HCT116 (cell line): ENCODE results near the gene MED10. TPM values are rescaled to one million over a fixed set of nuclear protein-coding genes. Genes with fewer than 3 reads are reported as not detected.

Experiments
- ATAC-seq: fragments of 200-7000 bp; cut with Tn5 transposase; 2 replicates; pipeline ENCODE4 v1.9.1; 2020; ENCODE audit warnings: mild to moderate bottlenecking, moderate library complexity
- BruUV-seq: library from RNA; stranded (reverse); fragments of 400-500 nt; replicated peaks from 2 replicates; lab custom pipeline; 2021; lab: Mats Ljungman, UMichigan
- CTCF ChIA-PET: fragments of 300-600 bp; sonication (Branson Sonifier 250); formaldehyde crosslinking; loops from one replicate; lab custom pipeline; 2021; ENCODE audit warnings: antibody characterized with exemption; lab: Charles Lee
- POLR2A ChIA-PET: fragments of 300-600, 350-600 bp; sonication (Branson Sonifier 250); formaldehyde crosslinking; loops from one replicate; lab custom pipeline; 2021; ENCODE audit warnings: antibody characterized with exemption; lab: Charles Lee
- RAD21 ChIA-PET, 2 experiments: fragments of 300-600 bp; sonication (Branson Sonifier 250); formaldehyde crosslinking; loops; one replicate each; lab custom pipeline; 2023; ENCODE audit warnings: low total read pairs in 2 of 2; ENCODE audit not compliant: uncharacterized antibody in 2 of 2, unreplicated experiment in 2 of 2, low non-redundant PET in 1 of 2; lab: Charles Lee
- DNase-seq: peaks from one replicate; pipeline ENCODE4 v3.0.0-alpha.2; 2010; ENCODE audit warnings: low read depth, low spot score
- H2AFZ ChIP-seq: fragments of 200-600 bp; shearing (Covaris generic), sonication (generic); 2 replicates; pipeline ENCODE4 v1.6.1; 2017; ENCODE audit warnings: low read depth, mixed run types, mixed read lengths, antibody characterized with exemption, low read length; ENCODE audit not compliant: poor library complexity, severe bottlenecking
- H3K27ac ChIP-seq: 2 replicates; pipeline ENCODE4 v1.5.1; 2012; ENCODE audit warnings: low read depth, low read length
- H3K27me3 ChIP-seq: fragments of 200-600 bp; sonication (generic); 2 replicates; pipeline ENCODE4 v1.6.1; 2016; ENCODE audit warnings: mixed run types, low read length, mixed read lengths; ENCODE audit not compliant: insufficient read depth
- H3K36me3 ChIP-seq, 2 experiments: fragments of 200-500 bp in 1 of 2; fragments of 200-600 bp in 1 of 2; sonication (Bioruptor generic) in 1 of 2; sonication (generic) in 1 of 2; 2 replicates each; pipeline versions ENCODE4 v1.5.1 to v1.6.1; 2014 to 2016; ENCODE audit warnings: low read length in 2 of 2, inconsistent platforms in 1 of 2, mixed read lengths in 1 of 2, mixed run types in 1 of 2; ENCODE audit not compliant: insufficient read depth in 2 of 2, control insufficient read depth in 1 of 2
- H3K4me1 ChIP-seq, 2 experiments: fragments of 200-600 bp in 1 of 2; sonication (generic) in 1 of 2; 2 replicates each; pipeline versions ENCODE4 v1.5.1 to v1.6.1; 2012 to 2017; ENCODE audit warnings: low read length in 2 of 2, inconsistent platforms in 1 of 2, mild to moderate bottlenecking in 1 of 2, mixed read lengths in 1 of 2, mixed run types in 1 of 2, moderate library complexity in 1 of 2; ENCODE audit not compliant: insufficient read depth in 2 of 2, control insufficient read depth in 1 of 2
- H3K4me2 ChIP-seq: fragments of 200-600 bp; sonication (generic); 2 replicates; pipeline ENCODE4 v1.6.1; 2017; ENCODE audit warnings: mixed run types, low read length, mixed read lengths
- H3K4me3 ChIP-seq, 2 experiments: fragments of 200-600 bp in 1 of 2; sonication (generic) in 1 of 2; replicated peaks in 1 of 2; 2 replicates each; pipeline ENCODE4 v1.5.1; 2011 to 2016; ENCODE audit warnings: low read length in 2 of 2, control low read depth in 1 of 2, low read depth in 1 of 2, mild to moderate bottlenecking in 1 of 2, mixed read lengths in 1 of 2, mixed run types in 1 of 2
- H3K79me2 ChIP-seq: fragments of 200-600 bp; sonication (generic); 2 replicates; pipeline ENCODE4 v1.6.1; 2017; ENCODE audit warnings: mild to moderate bottlenecking, mixed run types, low read length, moderate library complexity, mixed read lengths; ENCODE audit not compliant: insufficient read depth
- H3K9ac ChIP-seq: fragments of 200-600 bp; sonication (generic); 2 replicates; pipeline ENCODE4 v1.6.1; 2016; ENCODE audit warnings: low read length, mixed read lengths
- H3K9me2 ChIP-seq: fragments of 200-600 bp; sonication (generic), shearing (Covaris generic); 2 replicates; pipeline ENCODE4 v1.6.1; 2017; ENCODE audit warnings: mixed run types, mild to moderate bottlenecking, moderate library complexity; ENCODE audit not compliant: insufficient read depth
- H3K9me3 ChIP-seq, 2 experiments: fragments of 200-500 bp in 1 of 2; fragments of 200-600 bp in 1 of 2; sonication (Bioruptor generic) in 1 of 2; sonication (generic) in 1 of 2; 2 replicates each; pipeline ENCODE4 v1.6.1; 2014 to 2017; ENCODE audit warnings: low read length in 2 of 2, mixed read lengths in 2 of 2, inconsistent platforms in 1 of 2, low read depth in 1 of 2, mild to moderate bottlenecking in 1 of 2, mixed run types in 1 of 2, moderate library complexity in 1 of 2; ENCODE audit not compliant: control insufficient read depth in 1 of 2, insufficient read depth in 1 of 2
- H4K20me1 ChIP-seq: fragments of 200-600 bp; sonication (generic), shearing (Covaris generic); 2 replicates; pipeline ENCODE4 v1.6.1; 2017; ENCODE audit warnings: mixed run types, mild to moderate bottlenecking, moderate library complexity; ENCODE audit not compliant: insufficient read depth
- CEBPB ChIP-seq: IDR thresholded peaks from 2 replicates; pipeline ENCODE4 v1.6.1; 2012; ENCODE audit warnings: low read depth
- EGR1 ChIP-seq: IDR thresholded peaks from 2 replicates; pipeline ENCODE4 v1.6.1; 2012; ENCODE audit warnings: low read depth
- ELF1 ChIP-seq: IDR thresholded peaks from 2 replicates; pipeline ENCODE4 v1.6.1; 2012; ENCODE audit warnings: low read depth, borderline replicate concordance
- EZH2phosphoT487 ChIP-seq: fragments of 200-600 bp; IDR thresholded peaks from 2 replicates; pipeline ENCODE4 v1.6.1; 2018; ENCODE audit warnings: antibody characterized with exemption, borderline replicate concordance
- JUND ChIP-seq: IDR thresholded peaks from 2 replicates; pipeline ENCODE4 v1.6.1; 2012
- POLR2A ChIP-seq: IDR thresholded peaks from 2 replicates; pipeline ENCODE4 v1.7.0; 2011; ENCODE audit warnings: borderline replicate concordance; ENCODE audit not compliant: insufficient read depth, insufficient read length; ENCODE audit errors: extremely low read depth
- ZBTB33 ChIP-seq: IDR thresholded peaks from 2 replicates; pipeline ENCODE4 v1.6.1; 2011; ENCODE audit warnings: mild to moderate bottlenecking, low read length, moderate library complexity; ENCODE audit not compliant: insufficient replicate concordance; ENCODE audit errors: extremely low read depth
- ZFX ChIP-seq: fragments of 450-650 bp; IDR thresholded peaks from 2 replicates; pipeline ENCODE4 v1.6.1; 2017
- ZNF274 ChIP-seq: fragments of 200-500 bp; sonication (Bioruptor generic); IDR thresholded peaks from 2 replicates; pipeline ENCODE4 v1.6.1; 2014; ENCODE audit warnings: mild to moderate bottlenecking, low read depth, low read length, inconsistent platforms
- intact Hi-C: fragments of 100-400 bp; cut with micrococcal nuclease; formaldehyde crosslinking; loops from 2 replicates; pipeline ENCODE4 v1.10.0; 2022
- total RNA-seq: library from RNA; stranded (reverse); gene quantifications from one replicate; pipeline ENCODE4 v1.2.1, GENCODE V29; 2021; ENCODE audit not compliant: unreplicated experiment

The MED10 gene
- total RNA-seq, 1 experiment from 2014 or later: 35.0 TPM

GRCh38 chr5:6379246-6379645 is 899 bp upstream of the MED10 start:
- H3K79me2 ChIP-seq: peaks cover 41% of the 10 kb centered on the region
- H3K4me1 ChIP-seq: peaks cover 9 to 14% of the 10 kb centered on the region in 2 experiments; a peak in 3 of 4 replicates
- H3K36me3 ChIP-seq: peaks cover 14 to 22% of the 10 kb centered on the region in 2 experiments; a peak in 3 of 4 replicates
- DNase-seq: no peak
- CTCF ChIA-PET: no interaction called here
- TF ChIP-seq JUND (no peak), ZBTB33 (no peak), ZNF274 (no peak), EGR1 (no peak), ELF1 (no peak), ZFX (no peak), CEBPB (no peak), EZH2phosphoT487 (no peak), POLR2A (no peak)
- H3K9me2 ChIP-seq: no peaks in the 10 kb centered on the region
- H3K9ac ChIP-seq: peak overlapping the region; percentile 77
- peak overlapping the region; percentile 87 for H2AFZ ChIP-seq
- POLR2A ChIA-PET: interaction anchor here (1.3 kb wide), 1 partner anchor 10 kb away, joined by 6 read pairs; no protein-coding TSS in a partner anchor
- ATAC-seq: no peak
- peak overlapping the region; percentile 6; the same call in 1 of the 2 replicates for H3K27ac ChIP-seq
- H3K27me3 ChIP-seq: no peaks in the 10 kb centered on the region
- H3K9me3 ChIP-seq: no peaks in the 10 kb centered on the region
- RAD21 ChIA-PET: no interaction called here
- peak overlapping the region; percentile 87 to 93 for H3K4me3 ChIP-seq
- intact Hi-C loops: loop anchor here (5.0 to 10.0 kb wide), 4 partner anchors 236 to 887 kb away; partner anchors contain the start of genes NSUN2 and SRD5A1
- H4K20me1 ChIP-seq: no peaks in the 10 kb centered on the region
- BruUV-seq: no TSS peak
- peak overlapping the region; percentile 77 for H3K4me2 ChIP-seq
